ENCODE measurements around the gene GPR84. TPM values are rescaled to one million over a fixed set of nuclear protein-coding genes. Genes with fewer than 3 reads are reported as not detected.

GPR84 gene
- total and polyA plus RNA-seq, 9 of the 15 experiments (the other 6 are each of a cell fraction or from before 2014, with no cell fraction given) = 0.07 to 0.18 (median 0.11) TPM; not detected in 5

DNA sequence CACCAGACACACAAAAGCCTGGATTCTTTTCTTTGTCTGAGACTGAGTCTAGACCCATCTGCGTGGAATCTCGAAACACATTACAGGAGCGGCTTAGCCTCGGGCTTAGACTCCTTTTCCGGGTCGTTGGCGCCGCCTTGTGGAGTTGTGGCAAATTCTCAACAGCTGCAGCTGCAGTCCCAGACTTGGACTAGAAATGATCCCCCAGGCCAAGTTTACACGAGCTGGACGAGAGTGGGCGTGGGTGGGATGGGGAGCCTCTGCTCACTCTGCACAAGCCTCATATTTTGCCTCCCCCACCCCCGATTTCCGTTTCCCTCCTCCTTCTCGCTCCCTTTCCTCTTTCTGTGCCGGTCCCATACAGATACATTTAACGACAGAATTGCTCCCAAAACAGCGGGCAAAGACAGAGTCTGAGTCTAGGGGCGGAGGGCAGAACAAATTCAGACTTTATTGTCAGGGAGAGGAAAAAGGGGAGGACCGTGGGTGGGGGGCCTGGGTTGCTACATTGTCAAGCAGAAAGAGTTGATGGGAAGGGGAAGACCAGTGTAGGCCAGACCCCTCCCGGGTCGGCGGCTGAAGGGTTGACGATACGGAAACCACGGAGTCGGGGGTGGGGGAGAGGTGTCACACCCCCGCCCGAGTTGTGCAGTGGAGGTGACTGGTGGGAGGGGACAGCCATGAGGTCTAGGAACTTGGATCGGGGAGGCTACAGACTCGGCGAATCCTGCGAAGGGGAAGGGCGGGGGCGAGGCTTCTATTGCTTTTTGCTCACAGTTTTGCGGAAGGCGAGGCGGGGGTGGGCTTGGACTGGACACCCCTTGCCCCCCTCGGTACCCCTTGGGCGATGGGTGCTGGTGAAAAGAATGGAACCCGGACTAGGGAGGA lies 4.7 kb upstream of the GPR84 start (continued):
- no peak for TF ChIP-seq RBM25 (IDR thresholded peaks at IDR 0.05; ENCODE audit: low read depth, low read length, severe bottlenecking)
- no peak for TF ChIP-seq CBX1 (IDR thresholded peaks at IDR 0.05; ENCODE audit: low read depth)
- TF ChIP-seq IFI16 (CRISPR knock-in tag; IDR thresholded peaks at IDR 0.05) = no peak
- no peak for TF ChIP-seq CEBPG (CRISPR knock-in tag; IDR thresholded peaks at IDR 0.05)
- no peak for TF ChIP-seq CEBPG (tag; conservative IDR thresholded peaks at IDR 0.05 in 1 of 2, IDR thresholded peaks at IDR 0.05 in 1 of 2)
- no peak for TF ChIP-seq NFE2L1 (tag; IDR thresholded peaks at IDR 0.05; ENCODE audit: borderline replicate concordance, low read depth)
- TF ChIP-seq CSDE1 (IDR thresholded peaks at IDR 0.05) = no peak
- no peak for TF ChIP-seq KAT7 (CRISPR knock-in tag; IDR thresholded peaks at IDR 0.05; ENCODE audit: borderline replicate concordance)
- TF ChIP-seq TBL1XR1 (IDR thresholded peaks at IDR 0.05; ENCODE audit: low read length in 2 of 2) = no peak
- TF ChIP-seq, protein P1, sequence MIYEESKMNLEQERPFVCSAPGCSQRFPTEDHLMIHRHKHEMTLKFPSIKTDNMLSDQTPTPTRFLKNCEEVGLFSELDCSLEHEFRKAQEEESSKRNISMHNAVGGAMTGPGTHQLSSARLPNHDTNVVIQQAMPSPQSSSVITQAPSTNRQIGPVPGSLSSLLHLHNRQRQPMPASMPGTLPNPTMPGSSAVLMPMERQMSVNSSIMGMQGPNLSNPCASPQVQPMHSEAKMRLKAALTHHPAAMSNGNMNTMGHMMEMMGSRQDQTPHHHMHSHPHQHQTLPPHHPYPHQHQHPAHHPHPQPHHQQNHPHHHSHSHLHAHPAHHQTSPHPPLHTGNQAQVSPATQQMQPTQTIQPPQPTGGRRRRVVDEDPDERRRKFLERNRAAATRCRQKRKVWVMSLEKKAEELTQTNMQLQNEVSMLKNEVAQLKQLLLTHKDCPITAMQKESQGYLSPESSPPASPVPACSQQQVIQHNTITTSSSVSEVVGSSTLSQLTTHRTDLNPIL (CRISPR knock-in tag; IDR thresholded peaks at IDR 0.05) = no peak
- TF ChIP-seq CBFB (CRISPR knock-in tag; IDR thresholded peaks at IDR 0.05) = no peak
- TF ChIP-seq ZNF551 (CRISPR knock-in tag; IDR thresholded peaks at IDR 0.05) = no peak
- TF ChIP-seq PML (IDR thresholded peaks at IDR 0.05; ENCODE audit: low read length) = no peak
- TF ChIP-seq RFX7 (CRISPR knock-in tag; IDR thresholded peaks at IDR 0.05) = no peak
- TF ChIP-seq, protein P2, sequence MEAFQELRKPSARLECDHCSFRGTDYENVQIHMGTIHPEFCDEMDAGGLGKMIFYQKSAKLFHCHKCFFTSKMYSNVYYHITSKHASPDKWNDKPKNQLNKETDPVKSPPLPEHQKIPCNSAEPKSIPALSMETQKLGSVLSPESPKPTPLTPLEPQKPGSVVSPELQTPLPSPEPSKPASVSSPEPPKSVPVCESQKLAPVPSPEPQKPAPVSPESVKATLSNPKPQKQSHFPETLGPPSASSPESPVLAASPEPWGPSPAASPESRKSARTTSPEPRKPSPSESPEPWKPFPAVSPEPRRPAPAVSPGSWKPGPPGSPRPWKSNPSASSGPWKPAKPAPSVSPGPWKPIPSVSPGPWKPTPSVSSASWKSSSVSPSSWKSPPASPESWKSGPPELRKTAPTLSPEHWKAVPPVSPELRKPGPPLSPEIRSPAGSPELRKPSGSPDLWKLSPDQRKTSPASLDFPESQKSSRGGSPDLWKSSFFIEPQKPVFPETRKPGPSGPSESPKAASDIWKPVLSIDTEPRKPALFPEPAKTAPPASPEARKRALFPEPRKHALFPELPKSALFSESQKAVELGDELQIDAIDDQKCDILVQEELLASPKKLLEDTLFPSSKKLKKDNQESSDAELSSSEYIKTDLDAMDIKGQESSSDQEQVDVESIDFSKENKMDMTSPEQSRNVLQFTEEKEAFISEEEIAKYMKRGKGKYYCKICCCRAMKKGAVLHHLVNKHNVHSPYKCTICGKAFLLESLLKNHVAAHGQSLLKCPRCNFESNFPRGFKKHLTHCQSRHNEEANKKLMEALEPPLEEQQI (IDR thresholded peaks at IDR 0.05) = no peak
- TF ChIP-seq, protein P3, sequence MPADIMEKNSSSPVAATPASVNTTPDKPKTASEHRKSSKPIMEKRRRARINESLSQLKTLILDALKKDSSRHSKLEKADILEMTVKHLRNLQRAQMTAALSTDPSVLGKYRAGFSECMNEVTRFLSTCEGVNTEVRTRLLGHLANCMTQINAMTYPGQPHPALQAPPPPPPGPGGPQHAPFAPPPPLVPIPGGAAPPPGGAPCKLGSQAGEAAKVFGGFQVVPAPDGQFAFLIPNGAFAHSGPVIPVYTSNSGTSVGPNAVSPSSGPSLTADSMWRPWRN (IDR thresholded peaks at IDR 0.05; ENCODE audit: low read depth) = no peak; the same call in 1 of the 2 replicates
- TF ChIP-seq, protein P4, sequence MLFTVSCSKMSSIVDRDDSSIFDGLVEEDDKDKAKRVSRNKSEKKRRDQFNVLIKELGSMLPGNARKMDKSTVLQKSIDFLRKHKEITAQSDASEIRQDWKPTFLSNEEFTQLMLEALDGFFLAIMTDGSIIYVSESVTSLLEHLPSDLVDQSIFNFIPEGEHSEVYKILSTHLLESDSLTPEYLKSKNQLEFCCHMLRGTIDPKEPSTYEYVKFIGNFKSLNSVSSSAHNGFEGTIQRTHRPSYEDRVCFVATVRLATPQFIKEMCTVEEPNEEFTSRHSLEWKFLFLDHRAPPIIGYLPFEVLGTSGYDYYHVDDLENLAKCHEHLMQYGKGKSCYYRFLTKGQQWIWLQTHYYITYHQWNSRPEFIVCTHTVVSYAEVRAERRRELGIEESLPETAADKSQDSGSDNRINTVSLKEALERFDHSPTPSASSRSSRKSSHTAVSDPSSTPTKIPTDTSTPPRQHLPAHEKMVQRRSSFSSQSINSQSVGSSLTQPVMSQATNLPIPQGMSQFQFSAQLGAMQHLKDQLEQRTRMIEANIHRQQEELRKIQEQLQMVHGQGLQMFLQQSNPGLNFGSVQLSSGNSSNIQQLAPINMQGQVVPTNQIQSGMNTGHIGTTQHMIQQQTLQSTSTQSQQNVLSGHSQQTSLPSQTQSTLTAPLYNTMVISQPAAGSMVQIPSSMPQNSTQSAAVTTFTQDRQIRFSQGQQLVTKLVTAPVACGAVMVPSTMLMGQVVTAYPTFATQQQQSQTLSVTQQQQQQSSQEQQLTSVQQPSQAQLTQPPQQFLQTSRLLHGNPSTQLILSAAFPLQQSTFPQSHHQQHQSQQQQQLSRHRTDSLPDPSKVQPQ (CRISPR knock-in tag; IDR thresholded peaks at IDR 0.05; ENCODE audit: borderline replicate concordance) = no peak
- peak; percentile 83 for TF ChIP-seq BRD9 (IDR thresholded peaks at IDR 0.05; ENCODE audit: low read depth, partially characterized antibody)
- TF ChIP-seq NBN (IDR thresholded peaks at IDR 0.05; ENCODE audit: low read depth) = peak; percentile 69; the same call in 1 of the 2 replicates
- TF ChIP-seq ZNF347 (CRISPR knock-in tag; IDR thresholded peaks at IDR 0.05; ENCODE audit: low read depth) = no peak
- TF ChIP-seq HDAC2 (IDR thresholded peaks at IDR 0.05) = no peak

Data from K562 (cell line).